ENCODE data around the gene C1orf115.

DNA sequence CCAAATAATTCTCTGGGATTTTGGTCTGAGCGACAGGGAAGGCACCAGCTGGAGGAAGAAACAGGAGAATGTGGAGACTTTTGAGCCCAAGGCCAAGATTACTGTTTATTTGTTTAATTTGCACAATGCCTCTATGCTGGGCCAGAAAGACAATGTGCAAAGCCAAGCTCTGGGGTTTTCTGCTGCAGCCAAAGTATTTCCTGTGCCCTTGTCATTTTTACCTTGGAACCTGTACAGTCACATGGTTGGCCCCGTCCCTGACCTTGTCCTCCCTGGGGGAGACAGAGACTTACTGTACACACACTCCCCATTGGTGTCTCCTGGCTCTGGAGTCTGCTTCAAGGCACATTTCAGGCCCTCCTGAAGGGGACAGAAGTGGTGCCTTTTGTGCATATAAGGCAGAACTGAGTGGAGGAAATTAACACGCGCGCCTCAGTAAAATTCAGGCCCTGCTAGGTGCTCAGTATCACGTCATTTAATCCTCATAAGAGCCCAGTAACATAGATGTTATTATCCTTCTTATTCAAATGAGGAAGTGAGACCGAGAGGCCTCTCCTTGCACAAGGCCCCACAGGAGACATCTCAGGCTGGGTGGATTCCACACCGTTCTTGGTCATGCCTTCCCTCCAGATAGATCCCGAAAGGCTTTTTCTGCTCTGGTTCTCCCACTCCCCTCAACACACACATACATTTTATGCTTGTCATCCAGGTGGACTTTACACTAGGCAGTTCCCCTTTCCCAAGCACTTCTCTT is 21.1 kb downstream of the C1orf115 start:
- no peak for TF ChIP-seq CTCF (IDR thresholded peaks at IDR 0.05; ENCODE audit: insufficient read depth, low read length)
- no peak for TF ChIP-seq POLR2AphosphoS5 (IDR thresholded peaks at IDR 0.05; ENCODE audit: low read depth)
- no peak for TF ChIP-seq GABPA (IDR thresholded peaks at IDR 0.05; ENCODE audit: low read depth)
